ENCODE results near the gene ALS2CL.

Gene ALS2CL

GRCh38 chr3:46642971-46643370, 50.5 kb downstream of the ALS2CL start:
- TF ChIP-seq ELF4 (IDR thresholded peaks at IDR 0.05) (no peak), L3MBTL2 (conservative IDR thresholded peaks at IDR 0.05) (no peak), BHLHE40 (IDR thresholded peaks at IDR 0.05; ENCODE audit: borderline replicate concordance) (no peak), ZNF384 (IDR thresholded peaks at IDR 0.05) (no peak), CTBP1 (IDR thresholded peaks at IDR 0.05; ENCODE audit: borderline replicate concordance) (no peak), ARNT (IDR thresholded peaks at IDR 0.05) (no peak)
- ChIA-PET POLR2A (no interaction called here), CTCF (no interaction called here)
- DNase-seq (ENCODE audit: extremely low spot score) = no peak

GRCh38 chr3:46640927-46641326, 52.6 kb downstream of the ALS2CL start:
- TF ChIP-seq FOXA1 (IDR thresholded peaks at IDR 0.05) (no peak), L3MBTL2 (conservative IDR thresholded peaks at IDR 0.05) (no peak), ZNF384 (IDR thresholded peaks at IDR 0.05) (no peak), CTBP1 (IDR thresholded peaks at IDR 0.05; ENCODE audit: borderline replicate concordance) (no peak), BHLHE40 (IDR thresholded peaks at IDR 0.05; ENCODE audit: borderline replicate concordance) (no peak), HDGF (IDR thresholded peaks at IDR 0.05; ENCODE audit: borderline replicate concordance) (no peak)
- DNase-seq (ENCODE audit: extremely low spot score) = no peak
- CTCF ChIA-PET = interaction anchor here (1.5 kb wide), 1 partner anchor 11 kb away, joined by 4 read pairs; no protein-coding TSS in a partner anchor
- POLR2A ChIA-PET = no interaction called here

- ChIA-PET CTCF (no interaction called here), POLR2A (no interaction called here)
- TF ChIP-seq CTBP1 (IDR thresholded peaks at IDR 0.05; ENCODE audit: borderline replicate concordance) (no peak), NFRKB (IDR thresholded peaks at IDR 0.05) (no peak), FOXM1 (IDR thresholded peaks at IDR 0.05; ENCODE audit: borderline replicate concordance) (no peak), ARNT (IDR thresholded peaks at IDR 0.05) (no peak), PKNOX1 (IDR thresholded peaks at IDR 0.05) (no peak), LEF1 (IDR thresholded peaks at IDR 0.05; ENCODE audit: borderline replicate concordance) (no peak), FOXA1 (IDR thresholded peaks at IDR 0.05) (no peak), TARDBP (IDR thresholded peaks at IDR 0.05) (no peak), ELF4 (IDR thresholded peaks at IDR 0.05) (no peak), ZNF384 (IDR thresholded peaks at IDR 0.05) (no peak), L3MBTL2 (conservative IDR thresholded peaks at IDR 0.05) (no peak), SP1 (IDR thresholded peaks at IDR 0.05) (no peak)
- no peak for DNase-seq (ENCODE audit: extremely low spot score)
Measured at GRCh38 chr3:46639221-46639620, 54.3 kb downstream of the ALS2CL start.

- ChIA-PET CTCF (no interaction called here), POLR2A (no interaction called here)
- TF ChIP-seq TARDBP (IDR thresholded peaks at IDR 0.05) (no peak), SP1 (IDR thresholded peaks at IDR 0.05) (no peak), SUZ12 (IDR thresholded peaks at IDR 0.05) (no peak), L3MBTL2 (conservative IDR thresholded peaks at IDR 0.05) (no peak), BHLHE40 (IDR thresholded peaks at IDR 0.05; ENCODE audit: borderline replicate concordance) (no peak), PKNOX1 (IDR thresholded peaks at IDR 0.05) (no peak), FOXK2 (IDR thresholded peaks at IDR 0.05) (no peak), ARNT (IDR thresholded peaks at IDR 0.05) (no peak), CTBP1 (IDR thresholded peaks at IDR 0.05; ENCODE audit: borderline replicate concordance) (no peak), ELF4 (IDR thresholded peaks at IDR 0.05) (no peak), HDGF (IDR thresholded peaks at IDR 0.05; ENCODE audit: borderline replicate concordance) (no peak), FOXM1 (IDR thresholded peaks at IDR 0.05; ENCODE audit: borderline replicate concordance) (no peak), NFRKB (IDR thresholded peaks at IDR 0.05) (no peak), LEF1 (IDR thresholded peaks at IDR 0.05; ENCODE audit: borderline replicate concordance) (no peak)
- DNase-seq (ENCODE audit: extremely low spot score) = no peak
Measured at GRCh38 chr3:46634856-46635255, 58.6 kb downstream of the ALS2CL start.

- no peak for DNase-seq (ENCODE audit: extremely low spot score)
- ChIA-PET POLR2A (no interaction called here), CTCF (interaction anchor here (2.0 kb wide), 1 partner anchor 144 kb away, joined by 5 read pairs; no protein-coding TSS in a partner anchor)
- TF ChIP-seq NFRKB (IDR thresholded peaks at IDR 0.05) (no peak), PKNOX1 (IDR thresholded peaks at IDR 0.05) (no peak), SP1 (IDR thresholded peaks at IDR 0.05) (no peak), ELF4 (IDR thresholded peaks at IDR 0.05) (no peak), CTBP1 (IDR thresholded peaks at IDR 0.05; ENCODE audit: borderline replicate concordance) (no peak), HDGF (IDR thresholded peaks at IDR 0.05; ENCODE audit: borderline replicate concordance) (no peak), ARNT (IDR thresholded peaks at IDR 0.05) (no peak), FOXK2 (IDR thresholded peaks at IDR 0.05) (no peak), FOXM1 (IDR thresholded peaks at IDR 0.05; ENCODE audit: borderline replicate concordance) (no peak), ZNF384 (IDR thresholded peaks at IDR 0.05) (no peak), TARDBP (IDR thresholded peaks at IDR 0.05) (no peak), L3MBTL2 (conservative IDR thresholded peaks at IDR 0.05) (no peak), BHLHE40 (IDR thresholded peaks at IDR 0.05; ENCODE audit: borderline replicate concordance) (no peak), LEF1 (IDR thresholded peaks at IDR 0.05; ENCODE audit: borderline replicate concordance) (no peak), SUZ12 (IDR thresholded peaks at IDR 0.05) (no peak), FOXA1 (IDR thresholded peaks at IDR 0.05) (no peak)
Measured at GRCh38 chr3:46632792-46633191, 60.7 kb downstream of the ALS2CL start.
